GM23338 (cell line): Measurements from ENCODE around the gene AKR7A3. TPM values are rescaled to one million over a fixed set of nuclear protein-coding genes. Genes with fewer than 3 reads are reported as not detected.

Experiments used
- ATAC-seq: fragments of 200-7000 bp; cut with Tn5 transposase; 3 replicates; pipeline ENCODE4 v1.9.1; 2020
- DNase-seq: peaks from one replicate; pipeline ENCODE4 v3.0.0-alpha.2; 2015; ENCODE audit warnings: low spot score
- H2AFZ ChIP-seq: fragments of 200-600 bp; sonication (generic); 2 replicates; pipeline ENCODE4 v1.8.0; 2016; ENCODE audit warnings: antibody characterized with exemption, mild to moderate bottlenecking, moderate library complexity
- H3F3A ChIP-seq: fragments of 200-600 bp; sonication (generic); replicated peaks from 2 replicates; pipeline ENCODE4 v1.8.0; 2017; ENCODE audit warnings: antibody characterized with exemption, mixed run types, low read depth
- H3K27ac ChIP-seq: fragments of 200-600 bp; sonication (generic); 2 replicates; pipeline ENCODE4 v1.6.1; 2016; ENCODE audit warnings: low read depth
- H3K27me3 ChIP-seq: fragments of 200-600 bp; sonication (generic); 2 replicates; pipeline ENCODE4 v1.8.0; 2016; ENCODE audit warnings: mild to moderate bottlenecking, mixed run types, moderate library complexity; ENCODE audit not compliant: insufficient read depth
- H3K36me3 ChIP-seq: fragments of 200-600 bp; sonication (generic); 2 replicates; pipeline ENCODE4 v1.8.0; 2016; ENCODE audit warnings: mild to moderate bottlenecking; ENCODE audit not compliant: insufficient read depth
- H3K4me1 ChIP-seq: fragments of 200-600 bp; sonication (generic); 2 replicates; pipeline ENCODE4 v1.8.0; 2016; ENCODE audit warnings: mild to moderate bottlenecking, moderate library complexity; ENCODE audit not compliant: insufficient read depth
- H3K4me2 ChIP-seq: fragments of 200-600 bp; sonication (generic); 2 replicates; pipeline ENCODE4 v1.7.1; 2017; ENCODE audit warnings: mixed run types
- H3K4me3 ChIP-seq: fragments of 200-600 bp; sonication (generic); 2 replicates; pipeline ENCODE4 v1.6.1; 2016; ENCODE audit warnings: mixed run types
- H3K79me2 ChIP-seq: fragments of 200-600 bp; sonication (generic); replicated peaks from 2 replicates; pipeline ENCODE4 v1.8.0; 2017; ENCODE audit warnings: mild to moderate bottlenecking; ENCODE audit not compliant: insufficient read depth
- H3K9me2 ChIP-seq: fragments of 200-600 bp; sonication (generic); 2 replicates; pipeline ENCODE4 v1.8.0; 2017; ENCODE audit not compliant: insufficient read depth
- H4K20me1 ChIP-seq: fragments of 200-600 bp; sonication (generic); replicated peaks from 2 replicates; pipeline ENCODE4 v1.8.0; 2017; ENCODE audit warnings: mild to moderate bottlenecking; ENCODE audit not compliant: insufficient read depth
- H3K27ac Mint-ChIP-seq: 2 replicates; pipeline ENCODE4 v1.8.0; 2020; ENCODE audit warnings: inconsistent platforms, mild to moderate bottlenecking, moderate library complexity, mixed read lengths
- H3K27me3 Mint-ChIP-seq: 3 replicates; pipeline ENCODE4 v1.8.0; 2022; ENCODE audit warnings: low read depth, mild to moderate bottlenecking, moderate library complexity, mixed read lengths, inconsistent platforms; ENCODE audit not compliant: insufficient read depth, poor library complexity
- H3K36me3 Mint-ChIP-seq: 3 replicates; pipeline ENCODE4 v1.8.0; 2021; ENCODE audit warnings: low read depth, mild to moderate bottlenecking, inconsistent platforms, moderate library complexity, mixed read lengths
- H3K4me1 Mint-ChIP-seq: 3 replicates; pipeline ENCODE4 v1.8.0; 2020; ENCODE audit warnings: mild to moderate bottlenecking, inconsistent platforms, mixed read lengths
- H3K4me3 Mint-ChIP-seq: 3 replicates; pipeline ENCODE4 v1.8.0; 2021; ENCODE audit warnings: moderate library complexity, mild to moderate bottlenecking, inconsistent platforms, mixed read lengths
- H3K9me3 Mint-ChIP-seq: 3 replicates; pipeline ENCODE4 v1.8.0; 2020; ENCODE audit warnings: moderate library complexity, mild to moderate bottlenecking, inconsistent platforms, mixed read lengths
- CREB1 ChIP-seq: fragments of 250-450 bp; sonication (Bioruptor Pico); IDR thresholded peaks from 2 replicates; pipeline ENCODE4 v1.5.0; 2020; ENCODE audit warnings: low read depth, mild to moderate bottlenecking, moderate library complexity
- CTCF ChIP-seq, 2 experiments: fragments of 200-600 bp in 1 of 2; sonication (generic) in 1 of 2; conservative IDR thresholded peaks; 2 replicates each; pipeline versions ENCODE4 v1.5.1 to v1.6.1; 2016 to 2017; ENCODE audit warnings: antibody characterized with exemption in 2 of 2, low read depth in 2 of 2, mild to moderate bottlenecking in 2 of 2, moderate library complexity in 1 of 2
- ETS1 ChIP-seq: IDR thresholded peaks from 2 replicates; pipeline ENCODE4 v1.6.1; 2016; ENCODE audit warnings: antibody characterized with exemption
- POLR2AphosphoS5 ChIP-seq: IDR thresholded peaks from 2 replicates; pipeline ENCODE4 v1.6.1; 2016; ENCODE audit warnings: antibody characterized with exemption, low read depth
- REST ChIP-seq: IDR thresholded peaks from one replicate; pipeline ENCODE4 v1.6.1; 2018; ENCODE audit warnings: antibody characterized with exemption; ENCODE audit not compliant: unreplicated experiment
- STAT1 ChIP-seq: IDR thresholded peaks from one replicate; pipeline ENCODE4 v1.6.1; 2016; ENCODE audit warnings: antibody characterized with exemption; ENCODE audit not compliant: unreplicated experiment
- ZNF114 ChIP-seq: fragments of 250-450 bp; sonication (Bioruptor Pico); IDR thresholded peaks from 2 replicates; pipeline ENCODE4 v1.5.0; 2020; ENCODE audit warnings: mild to moderate bottlenecking, moderate library complexity
- ZNF331 ChIP-seq: fragments of 250-450 bp; sonication (Bioruptor Pico); IDR thresholded peaks from 2 replicates; pipeline ENCODE4 v1.5.0; 2020; ENCODE audit warnings: low read depth, mild to moderate bottlenecking, moderate library complexity
- ZNF462 ChIP-seq: fragments of 250-450 bp; sonication (Bioruptor Pico); IDR thresholded peaks from 2 replicates; pipeline ENCODE4 v1.5.0; 2020; ENCODE audit warnings: mild to moderate bottlenecking, moderate library complexity
- polyA plus RNA-seq: library from polyadenylated mRNA; unstranded; fragments of >200 nt; fragmentation: Nextera tagmentation; extraction: Ambion mirVana; gene quantifications from 2 replicates; pipeline ENCODE4 v1.2.1, GENCODE V29; 2016
- total RNA-seq: library from RNA; depleted of rRNA; stranded (reverse); fragments of >200 nt; shearing (Covaris generic); gene quantifications from 2 replicates; pipeline ENCODE4 v1.2.3, GENCODE V29; 2014

The AKR7A3 gene
- total and polyA plus RNA-seq, 2 experiments from 2014 or later, result 0.14 to 0.86 TPM

- H3K4me1 Mint-ChIP-seq, result no peaks in the 10 kb centered on the region
- H3K4me2 ChIP-seq, result no peak overlapping the region
- no peaks in the 10 kb centered on the region for H3F3A ChIP-seq
- no peaks in the 10 kb centered on the region for H3K4me1 ChIP-seq
- H3K4me3 ChIP-seq, result no peak overlapping the region
- no peak overlapping the region for H3K27ac Mint-ChIP-seq
- H3K36me3 ChIP-seq, result no peaks in the 10 kb centered on the region
- DNase-seq, result no peak
- H3K79me2 ChIP-seq, result no peaks in the 10 kb centered on the region
- no peak overlapping the region for H3K27ac ChIP-seq
- TF ChIP-seq ETS1 (no peak), REST (no peak), STAT1 (no peak), ZNF462 (CRISPR knock-in tag) (no peak), ZNF114 (CRISPR knock-in tag) (no peak), ZNF331 (CRISPR knock-in tag) (no peak), CTCF (conservative IDR thresholded peaks at IDR 0.05; ENCODE audit: low read depth in 2 of 2) (no peak), POLR2AphosphoS5 (no peak), CREB1 (CRISPR knock-in tag) (no peak)
- no peak overlapping the region for H2AFZ ChIP-seq
- peaks cover 8% of the 10 kb centered on the region for H3K27me3 Mint-ChIP-seq
- no peaks in the 10 kb centered on the region; the same call in 1 of the 2 replicates for H4K20me1 ChIP-seq
- H3K9me2 ChIP-seq, result no peaks in the 10 kb centered on the region
- peaks cover 7% of the 10 kb centered on the region for H3K36me3 Mint-ChIP-seq
- no peaks in the 10 kb centered on the region for H3K27me3 ChIP-seq
- no peak overlapping the region for H3K4me3 Mint-ChIP-seq
- no peaks in the 10 kb centered on the region for H3K9me3 Mint-ChIP-seq
- ATAC-seq, result no peak
These were observed 40.6 kb upstream of the AKR7A3 start for GRCh38 chr1:19329188-19329587.
